Osteocyte (in vitro differentiated cells): ENCODE results near the gene STXBP6. TPM values are rescaled to one million over a fixed set of nuclear protein-coding genes. Genes with fewer than 3 reads are reported as not detected.

Experiments
- DNase-seq: peaks from one replicate; pipeline ENCODE4 v3.0.0; 2021; ENCODE audit warnings: mixed read lengths; ENCODE audit not compliant: unreplicated experiment; ENCODE audit errors: extremely low spot score
- H3K27ac Mint-ChIP-seq: one replicate; pipeline ENCODE4 v1.8.0; 2021; ENCODE audit warnings: mild to moderate bottlenecking, mixed read lengths; ENCODE audit not compliant: unreplicated experiment
- H3K27me3 Mint-ChIP-seq: one replicate; pipeline ENCODE4 v1.8.0; 2021; ENCODE audit warnings: mixed read lengths; ENCODE audit not compliant: unreplicated experiment
- H3K36me3 Mint-ChIP-seq: one replicate; pipeline ENCODE4 v1.8.0; 2021; ENCODE audit warnings: mixed read lengths; ENCODE audit not compliant: unreplicated experiment
- H3K4me1 Mint-ChIP-seq: one replicate; pipeline ENCODE4 v1.8.0; 2021; ENCODE audit warnings: mixed read lengths; ENCODE audit not compliant: unreplicated experiment
- H3K4me3 Mint-ChIP-seq: one replicate; pipeline ENCODE4 v1.8.0; 2021; ENCODE audit warnings: mild to moderate bottlenecking, moderate library complexity, mixed read lengths; ENCODE audit not compliant: unreplicated experiment
- H3K9me3 Mint-ChIP-seq: one replicate; pipeline ENCODE4 v1.8.0; 2021; ENCODE audit warnings: mixed read lengths; ENCODE audit not compliant: unreplicated experiment
- CTCF ChIP-seq: fragments of 200-600 bp; sonication (generic); IDR thresholded peaks from 2 replicates; pipeline ENCODE4 v1.5.0; 2021; ENCODE audit warnings: antibody characterized with exemption, mild to moderate bottlenecking, moderate library complexity
- total RNA-seq: library from RNA; stranded (reverse); gene quantifications from 2 replicates; pipeline ENCODE4 v1.2.1, GENCODE V29; 2021

The STXBP6 gene
- total RNA-seq, 1 donor from 2014 or later, result 6.4 TPM

- Mint-ChIP-seq H3K27ac (no peak overlapping the region), H3K4me3 (no peak overlapping the region), H3K4me1 (peaks cover 3% of the 10 kb centered on the region), H3K36me3 (no peaks in the 10 kb centered on the region), H3K27me3 (no peaks in the 10 kb centered on the region), H3K9me3 (no peaks in the 10 kb centered on the region)
- no peak for DNase-seq
- no peak for TF ChIP-seq CTCF
Observed at GRCh38 chr14:24990773-24991172, 59.2 kb downstream of the STXBP6 start.

DNA sequence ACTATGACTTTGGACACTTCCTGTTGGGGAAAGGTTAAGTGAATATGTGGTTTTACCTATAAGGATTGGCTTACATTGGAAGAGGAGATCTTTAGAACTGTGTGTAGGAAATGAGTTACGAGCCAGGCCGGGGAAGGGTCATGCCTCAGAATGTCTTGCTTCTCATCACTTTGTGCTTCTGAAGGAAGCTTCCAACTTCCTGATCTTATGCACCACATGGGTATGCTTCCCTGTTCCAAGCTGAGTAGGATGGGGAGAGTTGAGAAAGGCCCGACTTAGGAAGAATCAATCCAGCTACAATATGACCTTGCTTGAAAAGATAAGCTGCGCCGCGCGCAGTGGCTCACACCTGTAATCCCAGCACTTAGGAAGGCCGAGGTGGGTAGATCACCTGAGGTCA lies 59.9 kb downstream of the STXBP6 start:
- H3K27me3 Mint-ChIP-seq, result no peaks in the 10 kb centered on the region
- H3K4me1 Mint-ChIP-seq, result peaks cover 3% of the 10 kb centered on the region
- DNase-seq, result no peak
- no peaks in the 10 kb centered on the region for H3K9me3 Mint-ChIP-seq
- H3K36me3 Mint-ChIP-seq, result no peaks in the 10 kb centered on the region
- no peak overlapping the region for H3K4me3 Mint-ChIP-seq
- no peak for TF ChIP-seq CTCF
- no peak overlapping the region for H3K27ac Mint-ChIP-seq

- DNase-seq, result no peak
- Mint-ChIP-seq H3K4me1 (peaks cover 3% of the 10 kb centered on the region), H3K4me3 (no peak overlapping the region), H3K36me3 (no peaks in the 10 kb centered on the region), H3K9me3 (no peaks in the 10 kb centered on the region), H3K27me3 (no peaks in the 10 kb centered on the region), H3K27ac (no peak overlapping the region)
- no peak for TF ChIP-seq CTCF
Observed at GRCh38 chr14:24988760-24989159, 61.2 kb downstream of the STXBP6 start.

GRCh38 chr14:24986206-24986893 lies 63.6 kb downstream of the STXBP6 start:
- H3K9me3 Mint-ChIP-seq, result no peaks in the 10 kb centered on the region
- peaks cover 2% of the 10 kb centered on the region for H3K27me3 Mint-ChIP-seq
- no peaks in the 10 kb centered on the region for H3K36me3 Mint-ChIP-seq
- DNase-seq, result no peak
- H3K4me3 Mint-ChIP-seq, result no peak overlapping the region
- H3K4me1 Mint-ChIP-seq, result peaks cover 16% of the 10 kb centered on the region
- TF ChIP-seq CTCF, result no peak
- H3K27ac Mint-ChIP-seq, result no peak overlapping the region

- DNase-seq, result no peak
- H3K27ac Mint-ChIP-seq, result no peak overlapping the region
- peaks cover 16% of the 10 kb centered on the region for H3K4me1 Mint-ChIP-seq
- no peak for TF ChIP-seq CTCF
- no peaks in the 10 kb centered on the region for H3K36me3 Mint-ChIP-seq
- no peak overlapping the region for H3K4me3 Mint-ChIP-seq
- H3K27me3 Mint-ChIP-seq, result peaks cover 2% of the 10 kb centered on the region
- H3K9me3 Mint-ChIP-seq, result no peaks in the 10 kb centered on the region
Observed at GRCh38 chr14:24984846-24985589, 64.9 kb downstream of the STXBP6 start.
